SKM-1 treated with dmso at 0.1 percent for 144 hours (cell line): ENCODE data around the gene CD99.
"Not testable (repeated sequence)": the region's sequence is repeated elsewhere in the genome, so short reads cannot be mapped to it uniquely, and the experiment has no call there.

ENCODE experiments used
- DNase-seq: peaks from one replicate; lab custom pipeline; 2025; ENCODE audit not compliant: unreplicated experiment; lab: John Stamatoyannopoulos, UW

CD99 gene

GRCh38 chrX:2767631-2768455 lies 76.7 kb downstream of the CD99 start:
- no peak for DNase-seq

- no peak for DNase-seq
Measured at GRCh38 chrX:2769615-2770014, 78.5 kb downstream of the CD99 start.

GRCh38 chrX:2773166-2774055 lies 82.3 kb downstream of the CD99 start:
- not testable (repeated sequence) for DNase-seq

GRCh38 chrX:2774057-2774456 lies 83.0 kb downstream of the CD99 start:
- no peak for DNase-seq

GRCh38 chrX:2774776-2775175 lies 83.7 kb downstream of the CD99 start:
- DNase-seq, result no peak

- not testable (repeated sequence) for DNase-seq
Measured at GRCh38 chrX:2780472-2781225, 89.6 kb downstream of the CD99 start.

- DNase-seq, result no peak
Measured at GRCh38 chrX:2781226-2781571, 90.1 kb downstream of the CD99 start.

- DNase-seq, result no peak
Measured at GRCh38 chrX:2781698-2782097, 90.6 kb downstream of the CD99 start.

- DNase-seq, result no peak
Measured at GRCh38 chrX:2782171-2782570, 91.1 kb downstream of the CD99 start.

- DNase-seq, result no peak
Measured at GRCh38 chrX:2782778-2783177, 91.7 kb downstream of the CD99 start.

GRCh38 chrX:2784026-2784425 lies 92.9 kb downstream of the CD99 start:
- DNase-seq, result no peak

GRCh38 chrX:2785538-2785937 lies 94.4 kb downstream of the CD99 start:
- DNase-seq, result no peak

GRCh38 chrX:2788980-2789379 lies 97.9 kb downstream of the CD99 start:
- DNase-seq, result no peak

GRCh38 chrX:2789569-2789968 lies 98.5 kb downstream of the CD99 start:
- no peak for DNase-seq
